ENCODE data around the gene CLDN20. TPM values are rescaled to one million over a fixed set of nuclear protein-coding genes. Genes with fewer than 3 reads are reported as not detected.
A peak's percentile ranks its signal among the peaks of the same experiment; 100 is the strongest.

Gene CLDN20
- total RNA-seq, 1 donor from 2014 or later: not detected

DNA sequence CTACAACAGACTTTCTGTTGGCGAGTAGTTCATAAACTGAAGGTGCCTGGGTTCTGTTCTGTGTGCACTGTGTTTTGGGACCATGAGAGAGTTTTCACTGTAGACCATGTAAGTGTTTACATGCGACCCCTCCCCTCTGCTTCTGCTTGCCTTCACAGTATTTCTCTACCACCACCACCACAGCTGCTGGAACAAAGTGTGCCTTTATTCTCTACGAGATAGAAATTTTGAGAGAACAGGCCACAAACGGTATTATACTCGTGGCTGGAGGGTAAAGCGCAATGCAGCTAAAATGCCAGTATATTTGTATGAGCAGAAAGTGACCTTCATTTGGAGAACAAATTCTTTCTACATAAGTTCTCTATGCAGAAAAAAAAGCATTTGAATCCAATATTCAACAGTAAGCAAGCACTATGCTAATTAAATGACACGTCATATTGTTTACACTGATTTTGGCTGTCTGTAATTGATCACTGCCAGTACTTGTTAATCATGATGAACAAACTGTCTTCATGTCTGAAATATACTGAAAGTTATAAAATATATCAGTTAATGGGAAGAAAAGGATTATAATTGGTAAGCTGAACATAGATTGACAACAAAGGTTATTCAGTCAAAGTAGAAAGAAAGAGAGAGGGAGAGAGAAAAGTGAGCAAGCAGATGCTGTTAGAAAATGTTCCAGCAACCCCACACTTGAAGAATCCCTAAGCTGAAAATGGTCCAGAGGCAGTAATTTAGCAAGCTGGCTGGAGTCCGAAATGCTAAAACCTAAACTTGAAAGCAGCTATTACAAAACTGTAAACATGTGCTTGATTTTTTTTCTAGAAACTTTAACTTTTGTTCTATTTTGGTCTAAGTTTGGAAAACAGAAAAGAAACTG is 8.8 kb downstream of the CLDN20 start:
- Histone ChIP-seq H3K27me3 (ENCODE audit: control insufficient read depth, insufficient read depth, low read length) (no peaks in the 10 kb centered on the region), H3K36me3 (ENCODE audit: control insufficient read depth, insufficient read depth, low read length) (peaks cover 1% of the 10 kb centered on the region), H3K4me3 (ENCODE audit: low read depth, low read length) (no peak overlapping the region)
- no peak for TF ChIP-seq CTCF (IDR thresholded peaks at IDR 0.05; ENCODE audit: insufficient read depth, low read length, poor library complexity, severe bottlenecking)
- DNase-seq (ENCODE audit: low read depth): no peak

GRCh38 chr6:155273431-155273830 is 9.6 kb downstream of the CLDN20 start:
- no peak for TF ChIP-seq CTCF (IDR thresholded peaks at IDR 0.05; ENCODE audit: insufficient read depth, low read length, poor library complexity, severe bottlenecking)
- H3K36me3 ChIP-seq (ENCODE audit: control insufficient read depth, insufficient read depth, low read length): peaks cover 1% of the 10 kb centered on the region
- H3K4me3 ChIP-seq (ENCODE audit: low read depth, low read length): no peak overlapping the region
- DNase-seq (ENCODE audit: low read depth): peak; percentile 81
- H3K27me3 ChIP-seq (ENCODE audit: control insufficient read depth, insufficient read depth, low read length): no peaks in the 10 kb centered on the region

- no peak for TF ChIP-seq CTCF (IDR thresholded peaks at IDR 0.05; ENCODE audit: insufficient read depth, low read length, poor library complexity, severe bottlenecking)
- Histone ChIP-seq H3K4me3 (ENCODE audit: low read depth, low read length) (no peak overlapping the region), H3K36me3 (ENCODE audit: control insufficient read depth, insufficient read depth, low read length) (peaks cover 1% of the 10 kb centered on the region), H3K27me3 (ENCODE audit: control insufficient read depth, insufficient read depth, low read length) (no peaks in the 10 kb centered on the region)
- no peak for DNase-seq (ENCODE audit: low read depth)
These were observed 10.3 kb downstream of the CLDN20 start for GRCh38 chr6:155274106-155274505.

DNA sequence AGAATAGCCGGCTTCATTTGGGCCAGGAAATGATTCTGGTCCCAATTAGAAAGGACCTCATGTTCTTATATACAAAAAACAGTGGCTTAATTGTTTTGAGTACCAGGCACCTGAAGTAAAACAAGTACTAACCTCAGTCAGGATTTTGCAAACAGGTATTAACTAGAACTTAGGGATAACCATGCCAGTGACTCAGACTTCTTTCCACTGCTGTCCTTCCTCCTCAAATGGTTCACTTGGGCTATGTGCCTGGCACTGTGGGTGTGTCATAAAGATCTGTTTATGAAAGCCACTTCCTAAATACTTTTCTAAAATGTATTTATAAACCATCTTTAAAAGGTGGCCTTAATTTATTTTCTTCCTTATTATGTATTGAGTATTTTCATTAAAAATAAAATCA is 10.7 kb downstream of the CLDN20 start:
- Histone ChIP-seq H3K4me3 (ENCODE audit: low read depth, low read length) (no peak overlapping the region), H3K27me3 (ENCODE audit: control insufficient read depth, insufficient read depth, low read length) (no peaks in the 10 kb centered on the region), H3K36me3 (ENCODE audit: control insufficient read depth, insufficient read depth, low read length) (peaks cover 1% of the 10 kb centered on the region)
- no peak for DNase-seq (ENCODE audit: low read depth)
- TF ChIP-seq CTCF (IDR thresholded peaks at IDR 0.05; ENCODE audit: insufficient read depth, low read length, poor library complexity, severe bottlenecking): no peak

GRCh38 chr6:155275808-155276480 is 12.1 kb downstream of the CLDN20 start:
- Histone ChIP-seq H3K4me3 (ENCODE audit: low read depth, low read length) (no peak overlapping the region), H3K27me3 (ENCODE audit: control insufficient read depth, insufficient read depth, low read length) (no peaks in the 10 kb centered on the region), H3K36me3 (ENCODE audit: control insufficient read depth, insufficient read depth, low read length) (peaks cover 1% of the 10 kb centered on the region)
- TF ChIP-seq CTCF (IDR thresholded peaks at IDR 0.05; ENCODE audit: insufficient read depth, low read length, poor library complexity, severe bottlenecking): no peak
- DNase-seq (ENCODE audit: low read depth): no peak
